ENCODE data around the gene ZNF730.
"Not testable (repeated sequence)": the region's sequence is repeated elsewhere in the genome, so short reads cannot be mapped to it uniquely, and the experiment has no call there.

Gene ZNF730

GRCh38 chr19:23116802-23117571, at the start of gene ZNF730:
ZNF730 (plus strand) TSS chr19:23117025; CDS start chr19:23117174, 149 bp downstream.
- no peak for DNase-seq (ENCODE audit: low spot score)

GRCh38 chr19:23070353-23071146, 46.3 kb upstream of the ZNF730 start:
- no peak for DNase-seq (ENCODE audit: low spot score)

- DNase-seq (ENCODE audit: low spot score) = no peak
Observed at GRCh38 chr19:23071147-23071511, 45.7 kb upstream of the ZNF730 start.

GRCh38 chr19:23075031-23075733, 41.6 kb upstream of the ZNF730 start:
- no peak for DNase-seq (ENCODE audit: low spot score)

GRCh38 chr19:23077776-23078175, 39.0 kb upstream of the ZNF730 start:
- not testable (repeated sequence) for DNase-seq (ENCODE audit: low spot score)

- DNase-seq (ENCODE audit: low spot score) = no peak
Observed at GRCh38 chr19:23093832-23094231, 23.0 kb upstream of the ZNF730 start.

- DNase-seq (ENCODE audit: low spot score) = no peak
Observed at GRCh38 chr19:23095418-23095817, 21.4 kb upstream of the ZNF730 start.

- no peak for DNase-seq (ENCODE audit: low spot score)
Observed at GRCh38 chr19:23098286-23098685, 18.5 kb upstream of the ZNF730 start.

- no peak for DNase-seq (ENCODE audit: low spot score)
Observed at GRCh38 chr19:23098988-23099387, 17.8 kb upstream of the ZNF730 start.

- no peak for DNase-seq (ENCODE audit: low spot score)
Observed at GRCh38 chr19:23099966-23100365, 16.9 kb upstream of the ZNF730 start.

GRCh38 chr19:23101241-23101640, 15.6 kb upstream of the ZNF730 start:
- DNase-seq (ENCODE audit: low spot score) = no peak

GRCh38 chr19:23118400-23118799, 1.6 kb downstream of the ZNF730 start:
- no peak for DNase-seq (ENCODE audit: low spot score)

- not testable (repeated sequence) for DNase-seq (ENCODE audit: low spot score)
Observed at GRCh38 chr19:23134211-23134610, 17.4 kb downstream of the ZNF730 start.

GRCh38 chr19:23145617-23146415, 29.0 kb downstream of the ZNF730 start:
- DNase-seq (ENCODE audit: low spot score) = no peak

- no peak for DNase-seq (ENCODE audit: low spot score)
Observed at GRCh38 chr19:23160766-23161165, 43.9 kb downstream of the ZNF730 start.

GRCh38 chr19:23168286-23168685, 51.5 kb downstream of the ZNF730 start:
- not testable (repeated sequence) for DNase-seq (ENCODE audit: low spot score)

GRCh38 chr19:23183251-23183650, 66.4 kb downstream of the ZNF730 start:
- DNase-seq (ENCODE audit: low spot score) = no peak

- DNase-seq (ENCODE audit: low spot score) = no peak
Observed at GRCh38 chr19:23190341-23190740, 73.5 kb downstream of the ZNF730 start.
